GM18861 (cell line): ENCODE results near the gene QDPR.
"Not testable (repeated sequence)": the region's sequence is repeated elsewhere in the genome, so short reads cannot be mapped to it uniquely, and the experiment has no call there.

Experiments used
- ATAC-seq: cut with Tn5 transposase; IDR thresholded peaks from one replicate; pipeline ENCODE4 v1.9.1; 2021; ENCODE audit not compliant: unreplicated experiment

QDPR gene

DNA sequence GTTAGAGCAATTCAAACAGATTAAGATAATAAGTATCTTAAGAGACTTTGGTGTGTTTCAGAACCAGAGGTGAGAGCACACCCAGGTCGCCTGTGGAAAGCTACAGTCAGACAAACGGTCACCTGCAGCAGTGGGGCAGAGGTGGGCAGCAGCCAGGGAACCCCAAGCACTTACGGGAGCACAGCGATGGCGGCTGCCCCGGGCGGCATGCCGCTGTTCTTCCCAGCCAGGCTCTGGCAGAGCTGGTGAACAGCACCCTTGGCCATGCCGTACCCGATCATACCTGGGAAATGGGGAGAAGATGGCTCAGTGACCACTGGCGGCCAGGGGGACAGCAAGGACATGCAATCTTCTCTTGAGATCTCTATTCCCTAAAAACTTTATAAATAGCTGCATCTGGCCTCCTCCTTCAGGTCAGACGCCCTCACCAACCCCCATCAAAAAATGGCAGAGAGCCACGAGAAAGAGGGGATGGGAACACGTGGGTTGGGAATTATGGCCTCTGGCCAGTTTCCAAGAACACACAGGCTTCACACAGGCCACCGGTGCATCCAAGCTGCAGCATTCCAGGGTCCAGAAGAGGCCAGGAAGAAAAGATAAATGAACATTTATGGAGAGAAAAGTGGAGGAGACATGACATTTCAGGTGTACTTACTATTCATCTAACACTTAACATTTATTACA lies 19.7 kb downstream of the QDPR start:
- ATAC-seq = no peak

- ATAC-seq = no peak
These were observed 20.7 kb downstream of the QDPR start for GRCh38 chr4:17491196-17491595.

DNA sequence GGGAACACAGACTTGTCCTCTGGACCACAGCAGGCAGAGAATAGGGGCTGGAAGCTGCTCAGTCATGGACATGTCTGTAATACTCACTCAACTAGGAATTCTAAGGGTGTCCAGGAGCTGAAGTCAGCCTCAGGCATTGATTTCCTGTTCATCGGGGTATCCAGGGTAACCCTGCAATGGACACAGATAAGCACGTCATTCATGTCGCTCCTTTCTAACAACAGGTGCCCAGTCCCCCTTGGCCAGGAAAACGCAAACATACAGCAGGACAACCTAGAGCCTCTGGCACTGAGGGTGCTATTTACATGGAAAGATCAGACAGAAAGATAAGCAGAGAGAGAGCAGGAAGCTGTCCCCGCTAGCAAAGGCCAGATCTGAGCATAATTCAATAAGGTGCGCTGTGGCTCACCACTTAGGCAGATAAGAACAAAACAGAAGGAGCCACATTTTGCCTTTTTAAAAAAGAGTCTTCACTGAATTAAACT lies 21.3 kb downstream of the QDPR start:
- no peak for ATAC-seq

DNA sequence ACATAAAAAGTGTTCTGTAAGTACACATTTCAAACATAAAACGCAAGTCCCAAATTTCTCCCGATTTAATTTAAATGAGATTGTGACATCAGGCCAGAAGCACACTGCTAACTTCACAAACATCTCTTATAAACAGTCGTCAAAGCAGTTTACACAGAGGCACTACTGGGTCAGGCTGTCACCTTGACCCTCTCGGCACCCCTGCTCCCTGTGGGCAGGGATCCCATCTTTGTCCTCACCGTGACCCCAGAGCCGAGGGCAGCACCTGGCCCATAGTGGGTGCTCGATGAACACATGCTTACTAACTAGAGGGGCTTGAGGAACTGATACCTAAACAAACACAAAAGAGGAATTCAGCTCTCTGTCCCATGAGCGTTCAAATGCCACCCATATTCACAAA lies 22.2 kb downstream of the QDPR start:
- no peak for ATAC-seq

- no peak for ATAC-seq
These were observed 22.8 kb downstream of the QDPR start for GRCh38 chr4:17489123-17489522.

GRCh38 chr4:17482716-17483115 lies 29.2 kb downstream of the QDPR start:
- ATAC-seq = no peak

GRCh38 chr4:17480955-17481354 lies 30.9 kb downstream of the QDPR start:
- no peak for ATAC-seq

DNA sequence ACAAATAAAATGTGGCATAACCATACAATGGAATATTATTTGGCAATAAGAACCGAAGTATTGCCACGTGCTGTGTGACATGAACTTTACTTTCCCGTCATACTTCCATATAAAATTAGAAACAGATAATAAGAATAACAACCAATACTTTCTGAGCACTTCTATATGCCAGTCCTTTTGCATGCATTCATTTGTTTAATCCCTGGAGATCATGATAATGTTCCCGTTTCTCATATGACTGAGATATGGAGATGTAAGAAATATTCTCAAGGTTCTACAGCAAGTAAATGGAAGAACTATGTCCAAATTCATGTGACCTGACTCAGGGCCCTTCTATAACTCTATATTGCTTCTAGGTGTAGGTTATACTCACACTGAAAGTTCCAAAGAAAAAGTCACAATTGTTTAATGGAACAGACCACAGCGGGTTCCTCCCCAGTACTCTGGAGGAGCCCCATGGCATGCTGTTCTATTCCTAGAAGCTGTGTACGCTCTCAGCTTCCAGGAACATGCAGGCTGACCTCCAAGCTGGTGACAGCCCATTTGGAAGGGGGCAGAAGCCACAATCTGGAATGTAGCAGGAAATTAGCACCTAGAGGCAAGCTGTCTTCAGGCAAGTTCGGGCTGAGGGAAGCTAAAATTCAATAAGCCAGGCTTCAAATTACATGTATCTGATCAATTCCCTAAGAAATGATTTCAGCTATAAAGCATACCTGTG lies 31.5 kb downstream of the QDPR start:
- ATAC-seq = no peak

GRCh38 chr4:17477774-17478472 lies 34.0 kb downstream of the QDPR start:
- ATAC-seq = no peak

- ATAC-seq = no peak
These were observed 35.0 kb downstream of the QDPR start for GRCh38 chr4:17476853-17477252.

GRCh38 chr4:17475481-17475880 lies 36.4 kb downstream of the QDPR start:
- ATAC-seq = no peak

DNA sequence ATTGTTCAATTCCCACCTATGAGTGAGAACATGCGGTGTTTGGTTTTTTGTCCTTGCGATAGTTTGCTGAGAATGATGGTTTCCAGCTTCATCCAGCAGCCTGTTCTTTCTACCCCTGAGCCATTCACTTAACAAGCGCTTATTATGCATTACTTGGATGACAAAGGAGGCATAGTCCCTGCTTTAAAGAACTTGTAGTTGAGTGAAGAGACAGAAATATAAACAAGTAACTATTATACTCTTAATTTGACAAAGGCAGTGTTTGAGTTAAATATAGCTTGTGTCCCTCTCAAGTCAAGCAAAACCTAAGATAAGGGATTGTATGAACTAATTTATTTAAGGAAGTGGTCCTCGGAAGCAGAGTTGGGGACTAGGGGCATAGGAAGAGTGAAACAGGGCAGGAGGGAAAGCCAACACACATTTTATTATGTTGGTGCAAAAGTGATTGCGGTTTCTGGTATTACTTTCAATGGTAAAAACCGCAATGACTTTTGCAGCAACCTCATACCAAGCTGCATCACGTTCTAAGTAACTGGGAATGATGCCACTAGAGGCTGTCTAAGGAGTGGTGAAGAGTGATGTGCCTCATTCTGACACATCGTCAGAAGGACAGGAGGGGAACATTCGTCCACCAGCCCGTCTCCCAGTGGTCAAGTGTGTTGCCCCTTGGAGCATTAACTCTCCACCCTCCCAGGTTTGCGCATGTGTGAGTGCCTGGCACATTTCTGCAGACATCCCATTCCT lies 41.8 kb downstream of the QDPR start:
- ATAC-seq = no peak

DNA sequence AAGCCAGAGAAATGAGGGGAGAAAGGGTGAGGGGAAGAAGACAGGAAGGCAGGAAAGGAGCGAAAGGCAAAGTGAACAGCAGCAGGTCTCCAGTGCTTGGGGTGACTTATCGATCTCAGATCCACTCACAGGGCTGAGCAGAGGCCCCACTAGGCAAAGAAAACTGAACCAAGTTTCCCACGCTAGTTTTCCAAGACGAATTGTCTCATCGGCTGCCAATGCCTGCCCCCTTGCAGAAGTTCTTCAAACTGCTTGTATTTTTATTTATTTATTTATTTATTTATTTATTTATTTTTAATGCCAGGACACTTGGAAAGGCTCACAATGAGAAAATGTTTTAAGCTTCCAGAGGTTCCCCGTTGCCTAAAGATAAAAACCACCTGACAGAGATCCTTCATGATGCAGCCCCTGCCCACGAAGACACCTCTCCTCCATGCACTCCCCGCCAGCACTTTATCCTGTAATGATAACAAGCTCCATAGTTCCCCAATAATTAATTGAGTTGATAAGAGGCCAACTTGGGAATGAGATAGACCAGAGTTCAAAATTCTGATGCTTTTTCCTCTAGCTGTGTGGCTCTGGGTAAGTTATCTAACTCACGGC lies 43.2 kb downstream of the QDPR start:
- no peak for ATAC-seq

GRCh38 chr4:17463606-17464005 lies 48.3 kb downstream of the QDPR start:
- ATAC-seq = no peak

DNA sequence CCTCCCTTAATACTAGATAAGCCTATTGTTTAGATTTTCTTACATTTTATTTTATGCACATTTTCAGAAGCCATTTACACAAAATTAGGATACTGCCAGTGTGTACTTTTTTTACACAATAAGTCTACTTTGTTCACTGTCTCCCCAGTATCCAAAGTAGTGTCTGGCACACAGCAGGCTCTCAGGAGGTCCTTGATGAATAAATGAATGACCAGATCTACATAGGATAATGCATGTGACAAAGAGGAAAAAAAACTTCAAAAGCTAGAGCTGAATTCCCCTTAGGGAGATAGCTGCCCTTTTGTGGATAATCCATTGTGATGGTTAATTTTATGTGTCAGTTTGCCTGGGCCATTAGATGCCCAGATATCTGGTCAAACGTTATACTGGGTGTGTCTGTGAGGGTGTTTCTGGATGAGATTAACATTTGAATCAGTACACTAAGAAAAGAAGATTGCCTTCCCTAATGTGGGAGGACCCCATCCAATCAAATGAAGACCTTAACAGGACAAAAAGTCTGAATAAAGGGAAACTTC lies 61.6 kb downstream of the QDPR start:
- no peak for ATAC-seq

DNA sequence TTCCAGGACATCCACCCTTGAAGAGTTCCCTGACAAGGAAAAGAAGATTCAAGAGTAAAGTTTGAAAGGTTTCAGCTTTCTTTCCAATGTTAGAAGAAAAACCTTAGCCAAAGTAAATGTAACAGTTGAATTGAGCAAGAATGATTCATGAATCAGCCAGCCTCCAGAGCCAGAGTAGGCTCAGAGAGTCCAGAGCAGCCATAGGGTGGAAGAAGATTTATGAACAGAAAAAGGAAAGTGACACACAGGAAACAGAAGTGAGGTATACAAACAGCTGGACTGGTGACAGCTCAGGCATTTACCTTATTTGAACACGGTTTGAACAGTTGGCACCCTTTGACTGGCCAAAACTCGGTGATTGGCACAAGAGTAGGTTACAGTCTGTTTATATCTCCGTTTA lies 63.2 kb downstream of the QDPR start:
- ATAC-seq = no peak

DNA sequence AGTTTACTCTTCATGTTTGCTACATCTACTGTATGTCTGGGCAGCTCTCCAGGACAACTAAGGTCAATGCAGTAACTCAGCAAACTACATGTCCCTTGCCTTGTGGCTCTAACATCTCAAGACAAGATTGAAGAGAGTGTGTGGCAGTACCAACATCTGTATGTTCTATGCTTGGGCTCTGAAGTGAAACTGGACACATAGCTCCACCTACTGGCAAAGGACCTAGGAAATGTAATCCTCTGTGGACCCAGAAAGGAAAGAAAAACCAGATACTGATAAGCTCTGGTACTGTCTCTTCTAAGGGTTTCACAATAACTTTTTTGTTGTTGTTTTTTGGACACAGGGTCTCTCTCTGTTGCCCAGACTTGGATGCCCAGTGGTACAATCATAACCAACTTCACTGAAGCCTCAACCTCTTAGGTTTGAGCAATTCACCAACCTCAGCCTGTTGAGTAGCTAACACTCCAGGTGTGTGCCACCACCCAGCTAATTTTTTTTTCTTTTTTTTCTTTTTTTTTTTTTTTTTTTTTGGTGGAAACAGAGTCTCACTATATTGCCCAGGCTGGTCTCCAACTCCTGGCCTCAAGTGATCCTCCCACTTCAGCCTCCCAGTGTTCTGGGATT lies 64.1 kb downstream of the QDPR start:
- ATAC-seq = peak; percentile 96

- ATAC-seq = no peak
These were observed 64.8 kb downstream of the QDPR start for GRCh38 chr4:17447056-17447455.

GRCh38 chr4:17442477-17442876 lies 69.4 kb downstream of the QDPR start:
- not testable (repeated sequence) for ATAC-seq

DNA sequence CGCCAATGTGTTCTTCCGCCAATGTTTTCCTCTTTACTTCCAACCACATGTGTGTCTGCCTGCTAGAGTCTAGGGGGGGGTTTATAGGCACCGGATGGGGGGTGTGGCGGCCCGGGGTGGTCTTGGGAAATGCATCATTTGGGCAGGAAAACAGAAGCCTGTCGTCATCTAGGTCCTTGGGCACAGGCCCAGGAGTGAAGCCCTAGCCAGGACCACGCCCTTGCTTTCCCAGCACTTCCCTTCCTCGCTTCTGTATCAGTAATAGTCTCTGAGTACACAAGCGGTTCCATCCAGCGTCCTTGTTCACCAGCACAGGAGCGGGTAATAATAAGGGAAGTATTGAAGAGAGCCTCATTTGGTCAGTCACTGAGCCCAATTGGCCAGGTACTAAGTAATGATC lies 74.5 kb downstream of the QDPR start:
- no peak for ATAC-seq
